Osteocyte (in vitro differentiated cells): Measurements from ENCODE around the gene HPCAL1. TPM values are rescaled to one million over a fixed set of nuclear protein-coding genes. Genes with fewer than 3 reads are reported as not detected.

Source experiments
- DNase-seq: peaks from one replicate; pipeline ENCODE4 v3.0.0; 2021; ENCODE audit warnings: mixed read lengths; ENCODE audit not compliant: unreplicated experiment; ENCODE audit errors: extremely low spot score
- H3K27ac Mint-ChIP-seq: one replicate; pipeline ENCODE4 v1.8.0; 2021; ENCODE audit warnings: mild to moderate bottlenecking, mixed read lengths; ENCODE audit not compliant: unreplicated experiment
- H3K27me3 Mint-ChIP-seq: one replicate; pipeline ENCODE4 v1.8.0; 2021; ENCODE audit warnings: mixed read lengths; ENCODE audit not compliant: unreplicated experiment
- H3K36me3 Mint-ChIP-seq: one replicate; pipeline ENCODE4 v1.8.0; 2021; ENCODE audit warnings: mixed read lengths; ENCODE audit not compliant: unreplicated experiment
- H3K4me1 Mint-ChIP-seq: one replicate; pipeline ENCODE4 v1.8.0; 2021; ENCODE audit warnings: mixed read lengths; ENCODE audit not compliant: unreplicated experiment
- H3K4me3 Mint-ChIP-seq: one replicate; pipeline ENCODE4 v1.8.0; 2021; ENCODE audit warnings: mild to moderate bottlenecking, moderate library complexity, mixed read lengths; ENCODE audit not compliant: unreplicated experiment
- H3K9me3 Mint-ChIP-seq: one replicate; pipeline ENCODE4 v1.8.0; 2021; ENCODE audit warnings: mixed read lengths; ENCODE audit not compliant: unreplicated experiment
- total RNA-seq: library from RNA; stranded (reverse); gene quantifications from 2 replicates; pipeline ENCODE4 v1.2.1, GENCODE V29; 2021
- TF ChIP-seq, protein P1 (sequence below): fragments of 200-600 bp; sonication (generic); IDR thresholded peaks from 2 replicates; pipeline ENCODE4 v1.5.0; 2021; ENCODE audit warnings: antibody characterized with exemption, mild to moderate bottlenecking, moderate library complexity

The HPCAL1 gene
- total RNA-seq, 1 donor from 2014 or later: 56.8 TPM

DNA sequence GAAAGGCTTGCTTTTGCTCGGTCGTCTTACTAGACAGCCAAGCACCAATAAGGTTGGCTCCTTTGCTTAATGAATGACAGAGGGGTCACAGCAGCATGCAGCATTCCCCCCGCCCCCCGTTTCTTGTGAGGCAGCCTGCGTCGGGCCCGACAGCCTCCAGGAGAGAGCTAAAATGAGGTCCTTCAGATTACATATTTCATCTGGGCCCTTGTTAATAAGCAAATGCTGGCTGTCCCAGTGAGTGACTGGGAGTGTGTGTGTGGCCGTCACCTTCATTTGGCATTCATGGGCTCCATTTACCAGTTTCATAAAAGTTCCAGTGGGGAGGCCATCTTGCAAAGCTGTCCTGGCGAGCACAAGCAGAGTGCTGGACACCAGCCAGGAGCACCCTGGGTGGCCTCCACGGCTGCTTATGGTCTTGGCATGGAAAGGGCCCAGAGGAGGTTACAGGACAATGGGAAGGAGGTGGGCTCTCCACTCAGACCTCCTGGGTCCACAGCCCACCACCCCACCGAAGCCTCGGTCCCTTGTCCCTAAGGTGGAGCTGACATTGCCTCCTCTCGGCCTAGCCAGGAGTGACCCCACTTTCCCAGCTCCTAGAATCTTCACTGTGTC, 108.2 kb downstream of the HPCAL1 start:
- Mint-ChIP-seq H3K27me3 (no peaks in the 10 kb centered on the region), H3K9me3 (no peaks in the 10 kb centered on the region), H3K36me3 (peaks cover 4% of the 10 kb centered on the region), H3K27ac (no peak overlapping the region), H3K4me3 (no peak overlapping the region), H3K4me1 (peaks cover 58% of the 10 kb centered on the region)
- DNase-seq: no peak
- TF ChIP-seq, protein P1, sequence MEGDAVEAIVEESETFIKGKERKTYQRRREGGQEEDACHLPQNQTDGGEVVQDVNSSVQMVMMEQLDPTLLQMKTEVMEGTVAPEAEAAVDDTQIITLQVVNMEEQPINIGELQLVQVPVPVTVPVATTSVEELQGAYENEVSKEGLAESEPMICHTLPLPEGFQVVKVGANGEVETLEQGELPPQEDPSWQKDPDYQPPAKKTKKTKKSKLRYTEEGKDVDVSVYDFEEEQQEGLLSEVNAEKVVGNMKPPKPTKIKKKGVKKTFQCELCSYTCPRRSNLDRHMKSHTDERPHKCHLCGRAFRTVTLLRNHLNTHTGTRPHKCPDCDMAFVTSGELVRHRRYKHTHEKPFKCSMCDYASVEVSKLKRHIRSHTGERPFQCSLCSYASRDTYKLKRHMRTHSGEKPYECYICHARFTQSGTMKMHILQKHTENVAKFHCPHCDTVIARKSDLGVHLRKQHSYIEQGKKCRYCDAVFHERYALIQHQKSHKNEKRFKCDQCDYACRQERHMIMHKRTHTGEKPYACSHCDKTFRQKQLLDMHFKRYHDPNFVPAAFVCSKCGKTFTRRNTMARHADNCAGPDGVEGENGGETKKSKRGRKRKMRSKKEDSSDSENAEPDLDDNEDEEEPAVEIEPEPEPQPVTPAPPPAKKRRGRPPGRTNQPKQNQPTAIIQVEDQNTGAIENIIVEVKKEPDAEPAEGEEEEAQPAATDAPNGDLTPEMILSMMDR: no peak

DNA sequence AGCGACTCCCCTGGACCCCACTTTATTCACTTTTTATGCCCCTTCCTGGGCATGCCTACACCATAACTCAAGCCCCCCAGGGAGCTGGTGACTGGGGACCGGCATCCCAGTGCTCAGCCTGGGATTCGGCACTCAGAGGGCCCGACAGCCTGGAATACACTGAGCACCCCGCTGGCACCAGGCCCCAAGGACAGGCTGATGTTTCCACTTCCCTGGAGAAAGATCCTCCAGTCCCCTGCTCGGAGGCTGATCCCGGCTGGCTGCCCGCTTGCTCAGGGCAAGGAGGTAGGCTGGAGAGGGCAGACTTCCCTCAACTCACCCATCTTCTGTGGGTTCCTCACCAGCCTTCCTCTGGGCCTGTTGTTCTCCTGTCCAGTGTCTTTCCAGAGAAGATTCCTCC, 108.9 kb downstream of the HPCAL1 start:
- Mint-ChIP-seq H3K27me3 (no peaks in the 10 kb centered on the region), H3K27ac (no peak overlapping the region), H3K9me3 (no peaks in the 10 kb centered on the region), H3K4me1 (peaks cover 53% of the 10 kb centered on the region), H3K36me3 (peaks cover 4% of the 10 kb centered on the region), H3K4me3 (no peak overlapping the region)
- TF ChIP-seq, protein P1: no peak
- no peak for DNase-seq

DNA sequence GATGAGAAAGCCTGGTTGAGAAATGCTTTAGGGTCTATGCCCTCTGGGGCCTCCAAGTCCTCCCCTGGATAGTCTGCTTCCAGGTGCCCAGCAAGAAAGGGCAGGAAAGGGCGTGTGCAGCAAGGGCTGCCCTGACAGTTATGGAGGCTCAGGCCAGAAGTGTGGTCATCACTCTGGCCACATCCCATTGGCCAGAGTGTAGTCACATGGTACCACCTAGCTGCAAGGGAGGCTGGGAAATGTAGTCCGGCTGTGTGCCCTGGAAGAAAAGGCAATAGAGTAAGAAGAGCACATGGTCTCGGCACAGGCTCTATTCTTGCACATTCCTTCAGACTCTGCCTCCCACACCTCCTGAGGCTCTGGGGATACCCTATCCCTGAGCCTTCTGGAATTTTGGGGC, 109.7 kb downstream of the HPCAL1 start:
- peaks cover 52% of the 10 kb centered on the region for H3K4me1 Mint-ChIP-seq
- H3K9me3 Mint-ChIP-seq: no peaks in the 10 kb centered on the region
- no peak for DNase-seq
- TF ChIP-seq, protein P1: no peak
- no peak overlapping the region for H3K4me3 Mint-ChIP-seq
- no peak overlapping the region for H3K27ac Mint-ChIP-seq
- H3K36me3 Mint-ChIP-seq: peaks cover 4% of the 10 kb centered on the region
- no peaks in the 10 kb centered on the region for H3K27me3 Mint-ChIP-seq

DNA sequence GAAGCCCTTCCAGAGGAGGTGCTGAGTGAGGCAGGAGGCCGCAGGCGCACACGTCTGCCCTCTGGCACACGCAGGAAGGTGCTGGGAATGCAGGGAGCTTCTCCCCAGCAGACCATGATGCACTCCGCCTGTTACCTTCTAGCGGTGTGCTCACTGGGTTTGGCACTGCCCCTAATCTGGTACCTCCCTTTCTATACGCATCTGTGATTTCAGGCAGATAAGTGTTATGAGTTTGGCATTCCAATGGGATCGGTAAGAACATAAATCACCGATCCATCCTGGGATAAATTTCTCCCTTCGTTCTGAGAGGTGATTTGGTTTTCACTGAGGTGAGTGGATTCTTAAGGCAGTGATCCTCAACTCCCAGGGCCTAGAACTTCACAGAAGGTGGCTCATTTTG, 110.8 kb downstream of the HPCAL1 start:
- Mint-ChIP-seq H3K4me1 (peaks cover 49% of the 10 kb centered on the region), H3K36me3 (peaks cover 4% of the 10 kb centered on the region), H3K4me3 (no peak overlapping the region), H3K27me3 (no peaks in the 10 kb centered on the region), H3K9me3 (no peaks in the 10 kb centered on the region), H3K27ac (no peak overlapping the region)
- no peak for DNase-seq
- TF ChIP-seq, protein P1: no peak

DNA sequence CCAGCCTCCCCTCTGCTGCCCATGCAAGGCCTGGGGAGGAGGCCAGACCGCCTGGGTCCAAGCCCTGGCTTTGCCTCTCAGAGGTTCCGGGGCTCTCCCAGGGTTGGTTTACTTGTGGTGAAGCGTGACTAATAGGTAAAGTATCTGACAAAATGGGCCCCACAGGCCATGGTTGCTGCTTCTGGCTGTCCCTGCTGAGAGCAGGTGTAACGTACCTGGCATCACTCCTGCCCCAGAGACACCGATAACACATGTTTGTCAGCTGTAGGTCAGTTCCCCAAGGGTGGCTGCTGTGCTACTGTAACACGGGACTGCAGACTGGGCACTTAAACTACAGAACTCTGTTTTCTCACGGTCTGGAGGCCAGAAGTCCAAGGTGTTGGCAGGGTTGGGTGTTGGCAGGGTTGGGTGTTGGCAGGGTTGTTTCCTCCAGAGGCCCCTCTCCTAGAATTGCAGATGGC, 111.3 kb downstream of the HPCAL1 start:
- Mint-ChIP-seq H3K4me3 (no peak overlapping the region), H3K4me1 (peaks cover 45% of the 10 kb centered on the region), H3K36me3 (peaks cover 4% of the 10 kb centered on the region), H3K9me3 (no peaks in the 10 kb centered on the region), H3K27me3 (no peaks in the 10 kb centered on the region), H3K27ac (no peak overlapping the region)
- TF ChIP-seq, protein P1: no peak
- no peak for DNase-seq
